HL-60 (cell line): ENCODE results near the gene GSTT2B.

Experiments
- GABPA ChIP-seq: IDR thresholded peaks from 2 replicates; pipeline ENCODE4 v1.6.1; 2012; ENCODE audit warnings: low read depth
- POLR2AphosphoS5 ChIP-seq: IDR thresholded peaks from 2 replicates; pipeline ENCODE4 v1.6.1; 2012; ENCODE audit warnings: low read depth
- SPI1 ChIP-seq: IDR thresholded peaks from 2 replicates; pipeline ENCODE4 v1.6.1; 2012; ENCODE audit warnings: low read depth, mild to moderate bottlenecking, borderline replicate concordance
- TF ChIP-seq, protein P1 (sequence below): IDR thresholded peaks from one replicate; pipeline ENCODE4 v1.5.1; 2011; ENCODE audit warnings: low read length, control low read depth, inconsistent platforms; ENCODE audit not compliant: insufficient read depth
- TF ChIP-seq, protein P2 (sequence below): IDR thresholded peaks from 2 replicates; pipeline ENCODE4 v1.6.1; 2012; ENCODE audit warnings: low read depth; ENCODE audit not compliant: insufficient replicate concordance

DNA sequence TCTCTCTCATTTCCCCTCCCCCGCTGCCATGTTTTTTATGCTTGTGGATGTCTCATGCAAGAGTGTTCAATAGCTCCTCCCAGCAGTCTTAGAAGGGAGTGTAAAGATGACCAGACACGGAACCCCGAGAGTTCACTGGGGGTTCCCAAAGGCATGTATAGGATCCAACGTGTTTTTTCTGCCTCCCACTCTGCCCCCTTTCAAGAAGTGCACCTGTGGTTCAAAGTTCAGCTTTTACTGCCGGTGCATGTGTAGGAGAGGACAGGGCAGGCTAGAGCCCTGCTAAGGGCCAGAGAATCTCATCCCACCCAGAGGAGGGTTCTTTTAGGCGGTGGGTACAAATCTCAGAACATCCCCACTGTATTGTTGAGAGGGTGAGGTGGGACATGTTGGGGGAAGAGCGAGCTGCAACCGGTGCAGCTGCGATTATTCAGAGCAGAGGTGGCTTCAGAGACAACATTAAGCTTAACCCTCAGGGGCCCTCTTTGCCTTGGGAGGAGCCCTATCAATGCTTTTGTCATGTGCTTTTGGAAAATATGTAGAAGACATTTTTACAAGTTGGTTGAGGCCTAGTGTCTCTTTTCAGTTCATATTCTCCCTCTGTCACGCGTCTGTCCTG lies 52.3 kb downstream of the GSTT2B start:
- TF ChIP-seq GABPA (no peak), POLR2AphosphoS5 (no peak), SPI1 (no peak)
- TF ChIP-seq, protein P1, sequence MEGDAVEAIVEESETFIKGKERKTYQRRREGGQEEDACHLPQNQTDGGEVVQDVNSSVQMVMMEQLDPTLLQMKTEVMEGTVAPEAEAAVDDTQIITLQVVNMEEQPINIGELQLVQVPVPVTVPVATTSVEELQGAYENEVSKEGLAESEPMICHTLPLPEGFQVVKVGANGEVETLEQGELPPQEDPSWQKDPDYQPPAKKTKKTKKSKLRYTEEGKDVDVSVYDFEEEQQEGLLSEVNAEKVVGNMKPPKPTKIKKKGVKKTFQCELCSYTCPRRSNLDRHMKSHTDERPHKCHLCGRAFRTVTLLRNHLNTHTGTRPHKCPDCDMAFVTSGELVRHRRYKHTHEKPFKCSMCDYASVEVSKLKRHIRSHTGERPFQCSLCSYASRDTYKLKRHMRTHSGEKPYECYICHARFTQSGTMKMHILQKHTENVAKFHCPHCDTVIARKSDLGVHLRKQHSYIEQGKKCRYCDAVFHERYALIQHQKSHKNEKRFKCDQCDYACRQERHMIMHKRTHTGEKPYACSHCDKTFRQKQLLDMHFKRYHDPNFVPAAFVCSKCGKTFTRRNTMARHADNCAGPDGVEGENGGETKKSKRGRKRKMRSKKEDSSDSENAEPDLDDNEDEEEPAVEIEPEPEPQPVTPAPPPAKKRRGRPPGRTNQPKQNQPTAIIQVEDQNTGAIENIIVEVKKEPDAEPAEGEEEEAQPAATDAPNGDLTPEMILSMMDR: no peak
- TF ChIP-seq, protein P2, sequence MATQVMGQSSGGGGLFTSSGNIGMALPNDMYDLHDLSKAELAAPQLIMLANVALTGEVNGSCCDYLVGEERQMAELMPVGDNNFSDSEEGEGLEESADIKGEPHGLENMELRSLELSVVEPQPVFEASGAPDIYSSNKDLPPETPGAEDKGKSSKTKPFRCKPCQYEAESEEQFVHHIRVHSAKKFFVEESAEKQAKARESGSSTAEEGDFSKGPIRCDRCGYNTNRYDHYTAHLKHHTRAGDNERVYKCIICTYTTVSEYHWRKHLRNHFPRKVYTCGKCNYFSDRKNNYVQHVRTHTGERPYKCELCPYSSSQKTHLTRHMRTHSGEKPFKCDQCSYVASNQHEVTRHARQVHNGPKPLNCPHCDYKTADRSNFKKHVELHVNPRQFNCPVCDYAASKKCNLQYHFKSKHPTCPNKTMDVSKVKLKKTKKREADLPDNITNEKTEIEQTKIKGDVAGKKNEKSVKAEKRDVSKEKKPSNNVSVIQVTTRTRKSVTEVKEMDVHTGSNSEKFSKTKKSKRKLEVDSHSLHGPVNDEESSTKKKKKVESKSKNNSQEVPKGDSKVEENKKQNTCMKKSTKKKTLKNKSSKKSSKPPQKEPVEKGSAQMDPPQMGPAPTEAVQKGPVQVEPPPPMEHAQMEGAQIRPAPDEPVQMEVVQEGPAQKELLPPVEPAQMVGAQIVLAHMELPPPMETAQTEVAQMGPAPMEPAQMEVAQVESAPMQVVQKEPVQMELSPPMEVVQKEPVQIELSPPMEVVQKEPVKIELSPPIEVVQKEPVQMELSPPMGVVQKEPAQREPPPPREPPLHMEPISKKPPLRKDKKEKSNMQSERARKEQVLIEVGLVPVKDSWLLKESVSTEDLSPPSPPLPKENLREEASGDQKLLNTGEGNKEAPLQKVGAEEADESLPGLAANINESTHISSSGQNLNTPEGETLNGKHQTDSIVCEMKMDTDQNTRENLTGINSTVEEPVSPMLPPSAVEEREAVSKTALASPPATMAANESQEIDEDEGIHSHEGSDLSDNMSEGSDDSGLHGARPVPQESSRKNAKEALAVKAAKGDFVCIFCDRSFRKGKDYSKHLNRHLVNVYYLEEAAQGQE: no peak
